ENCODE results near the gene CSTF1. TPM values are rescaled to one million over a fixed set of nuclear protein-coding genes. Genes with fewer than 3 reads are reported as not detected.

The CSTF1 gene
- total RNA-seq, 1 experiment from 2014 or later = 60.2 TPM

DNA sequence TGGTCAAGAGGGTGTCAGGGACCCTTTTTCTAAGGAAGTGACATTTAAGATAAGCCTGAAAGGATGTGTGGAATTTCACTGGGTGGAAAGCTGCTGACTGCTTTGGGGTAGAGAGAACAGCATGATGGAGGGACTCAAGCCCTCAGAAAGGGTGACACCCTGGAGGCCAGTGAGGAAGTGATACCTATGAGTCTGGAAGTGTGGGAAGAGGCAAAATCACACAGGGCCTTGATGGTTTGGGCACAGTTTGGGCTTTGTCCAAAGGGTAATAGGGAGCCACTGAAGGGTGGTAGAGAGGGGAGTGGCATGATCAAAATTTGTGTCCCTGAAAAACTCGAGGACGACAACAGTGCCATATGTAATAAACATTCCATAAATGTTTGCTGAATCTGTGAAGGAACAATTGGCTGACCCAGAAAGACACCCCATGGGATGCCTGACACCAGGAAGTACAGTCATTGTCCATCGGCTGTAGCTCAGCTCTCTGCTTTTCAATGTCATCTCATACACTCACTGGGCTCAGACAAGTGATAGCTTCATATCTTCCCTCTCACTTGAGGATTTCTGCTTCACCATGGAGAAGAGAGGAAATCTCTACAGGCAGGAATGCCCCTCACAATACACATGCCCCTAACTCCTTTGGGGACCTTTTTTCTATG lies 40.9 kb downstream of the CSTF1 start:
- Histone ChIP-seq H2AFZ (ENCODE audit: low read length) (no peak overlapping the region), H3F3A (ENCODE audit: low read length, unreplicated experiment) (no peaks in the 10 kb centered on the region), H3K9me2 (replicated peaks; ENCODE audit: low read length) (no peaks in the 10 kb centered on the region), H3K9ac (ENCODE audit: low read length) (no peak overlapping the region), H3K4me2 (ENCODE audit: low read length) (no peak overlapping the region), H3K36me3 (ENCODE audit: low read depth, low read length) (no peaks in the 10 kb centered on the region), H3K79me2 (ENCODE audit: low read length) (no peaks in the 10 kb centered on the region), H3K27me3 (ENCODE audit: low read length) (no peaks in the 10 kb centered on the region), H3K4me3 (ENCODE audit: low read length) (no peak overlapping the region), H4K20me1 (ENCODE audit: low read length) (no peaks in the 10 kb centered on the region), H3K27ac (ENCODE audit: low read length) (no peak overlapping the region), H3K4me1 (ENCODE audit: insufficient read depth, low read length) (no peaks in the 10 kb centered on the region), H3K9me3 (ENCODE audit: low read length) (no peaks in the 10 kb centered on the region)
- TF ChIP-seq, protein P1, sequence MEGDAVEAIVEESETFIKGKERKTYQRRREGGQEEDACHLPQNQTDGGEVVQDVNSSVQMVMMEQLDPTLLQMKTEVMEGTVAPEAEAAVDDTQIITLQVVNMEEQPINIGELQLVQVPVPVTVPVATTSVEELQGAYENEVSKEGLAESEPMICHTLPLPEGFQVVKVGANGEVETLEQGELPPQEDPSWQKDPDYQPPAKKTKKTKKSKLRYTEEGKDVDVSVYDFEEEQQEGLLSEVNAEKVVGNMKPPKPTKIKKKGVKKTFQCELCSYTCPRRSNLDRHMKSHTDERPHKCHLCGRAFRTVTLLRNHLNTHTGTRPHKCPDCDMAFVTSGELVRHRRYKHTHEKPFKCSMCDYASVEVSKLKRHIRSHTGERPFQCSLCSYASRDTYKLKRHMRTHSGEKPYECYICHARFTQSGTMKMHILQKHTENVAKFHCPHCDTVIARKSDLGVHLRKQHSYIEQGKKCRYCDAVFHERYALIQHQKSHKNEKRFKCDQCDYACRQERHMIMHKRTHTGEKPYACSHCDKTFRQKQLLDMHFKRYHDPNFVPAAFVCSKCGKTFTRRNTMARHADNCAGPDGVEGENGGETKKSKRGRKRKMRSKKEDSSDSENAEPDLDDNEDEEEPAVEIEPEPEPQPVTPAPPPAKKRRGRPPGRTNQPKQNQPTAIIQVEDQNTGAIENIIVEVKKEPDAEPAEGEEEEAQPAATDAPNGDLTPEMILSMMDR (conservative IDR thresholded peaks at IDR 0.05; ENCODE audit: low read depth, low read length) = no peak
- no peak for TF ChIP-seq EZH2phosphoT487 (IDR thresholded peaks at IDR 0.05; ENCODE audit: borderline replicate concordance, low read length)
- no peak for TF ChIP-seq EZH2 (IDR thresholded peaks at IDR 0.05; ENCODE audit: low read length, unreplicated experiment)
- ChIA-PET CTCF (no interaction called here), POLR2A (ENCODE audit: unreplicated experiment) (no interaction called here)
- no peak for ATAC-seq
- BruUV-seq (replicated peaks) = no TSS peak
- DNase-seq = no peak
- intact Hi-C loops (cut with micrococcal nuclease) = no loop called here

GRCh38 chr20:56433880-56434255 lies 41.4 kb downstream of the CSTF1 start:
- ChIA-PET CTCF (no interaction called here), POLR2A (ENCODE audit: unreplicated experiment) (no interaction called here)
- BruUV-seq (replicated peaks) = no TSS peak
- H3K27me3 ChIP-seq (ENCODE audit: low read length) = no peaks in the 10 kb centered on the region
- intact Hi-C loops (cut with micrococcal nuclease) = no loop called here
- H3K36me3 ChIP-seq (ENCODE audit: low read depth, low read length) = no peaks in the 10 kb centered on the region
- H3K9me2 ChIP-seq (replicated peaks; ENCODE audit: low read length) = no peaks in the 10 kb centered on the region
- no peaks in the 10 kb centered on the region for H3K9me3 ChIP-seq (ENCODE audit: low read length)
- DNase-seq (no peak), ATAC-seq (no peak)
- TF ChIP-seq EZH2 (IDR thresholded peaks at IDR 0.05; ENCODE audit: low read length, unreplicated experiment) = no peak
- TF ChIP-seq, protein P1 (conservative IDR thresholded peaks at IDR 0.05; ENCODE audit: low read depth, low read length) = no peak
- TF ChIP-seq EZH2phosphoT487 (IDR thresholded peaks at IDR 0.05; ENCODE audit: borderline replicate concordance, low read length) = no peak
- H2AFZ ChIP-seq (ENCODE audit: low read length) = no peak overlapping the region
- H3K4me2 ChIP-seq (ENCODE audit: low read length) = no peak overlapping the region
- H3K9ac ChIP-seq (ENCODE audit: low read length) = no peak overlapping the region
- H3K4me3 ChIP-seq (ENCODE audit: low read length) = no peak overlapping the region
- H3K27ac ChIP-seq (ENCODE audit: low read length) = no peak overlapping the region
- no peaks in the 10 kb centered on the region for H4K20me1 ChIP-seq (ENCODE audit: low read length)
- no peaks in the 10 kb centered on the region for H3K4me1 ChIP-seq (ENCODE audit: insufficient read depth, low read length)
- H3F3A ChIP-seq (ENCODE audit: low read length, unreplicated experiment) = no peaks in the 10 kb centered on the region
- no peaks in the 10 kb centered on the region for H3K79me2 ChIP-seq (ENCODE audit: low read length)

- no peak overlapping the region for H2AFZ ChIP-seq (ENCODE audit: low read length)
- ChIA-PET CTCF (no interaction called here), POLR2A (ENCODE audit: unreplicated experiment) (no interaction called here)
- no peak for DNase-seq
- no peaks in the 10 kb centered on the region for H4K20me1 ChIP-seq (ENCODE audit: low read length)
- H3K79me2 ChIP-seq (ENCODE audit: low read length) = no peaks in the 10 kb centered on the region
- H3K27ac ChIP-seq (ENCODE audit: low read length) = no peak overlapping the region
- intact Hi-C loops (cut with micrococcal nuclease) = no loop called here
- no peaks in the 10 kb centered on the region for H3F3A ChIP-seq (ENCODE audit: low read length, unreplicated experiment)
- no peak overlapping the region for H3K4me3 ChIP-seq (ENCODE audit: low read length)
- no peaks in the 10 kb centered on the region for H3K36me3 ChIP-seq (ENCODE audit: low read depth, low read length)
- BruUV-seq (replicated peaks) = no TSS peak
- no peak overlapping the region for H3K4me2 ChIP-seq (ENCODE audit: low read length)
- no peaks in the 10 kb centered on the region for H3K9me2 ChIP-seq (replicated peaks; ENCODE audit: low read length)
- H3K9ac ChIP-seq (ENCODE audit: low read length) = no peak overlapping the region
- H3K9me3 ChIP-seq (ENCODE audit: low read length) = no peaks in the 10 kb centered on the region
- ATAC-seq = no peak
- H3K27me3 ChIP-seq (ENCODE audit: low read length) = no peaks in the 10 kb centered on the region
- TF ChIP-seq EZH2phosphoT487 (IDR thresholded peaks at IDR 0.05; ENCODE audit: borderline replicate concordance, low read length) = no peak
- TF ChIP-seq, protein P1 (conservative IDR thresholded peaks at IDR 0.05; ENCODE audit: low read depth, low read length) = no peak
- no peak for TF ChIP-seq EZH2 (IDR thresholded peaks at IDR 0.05; ENCODE audit: low read length, unreplicated experiment)
- H3K4me1 ChIP-seq (ENCODE audit: insufficient read depth, low read length) = no peaks in the 10 kb centered on the region
These were observed 44.9 kb downstream of the CSTF1 start for GRCh38 chr20:56437196-56437960.

All from PC-3 (cell line).